GM18502 (cell line): ENCODE measurements around the gene NEMP2.
"Not testable (repeated sequence)": the region's sequence is repeated elsewhere in the genome, so short reads cannot be mapped to it uniquely, and the experiment has no call there.

Experiments
- ATAC-seq: cut with Tn5 transposase; IDR thresholded peaks from one replicate; pipeline ENCODE4 v1.9.1; 2021; ENCODE audit warnings: mild to moderate bottlenecking; ENCODE audit not compliant: unreplicated experiment, poor library complexity

Gene NEMP2

GRCh38 chr2:190497428-190497827 is 37.1 kb downstream of the NEMP2 start:
- ATAC-seq, result no peak

- not testable (repeated sequence) for ATAC-seq
Observed at GRCh38 chr2:190494600-190495227, 39.8 kb downstream of the NEMP2 start.

DNA sequence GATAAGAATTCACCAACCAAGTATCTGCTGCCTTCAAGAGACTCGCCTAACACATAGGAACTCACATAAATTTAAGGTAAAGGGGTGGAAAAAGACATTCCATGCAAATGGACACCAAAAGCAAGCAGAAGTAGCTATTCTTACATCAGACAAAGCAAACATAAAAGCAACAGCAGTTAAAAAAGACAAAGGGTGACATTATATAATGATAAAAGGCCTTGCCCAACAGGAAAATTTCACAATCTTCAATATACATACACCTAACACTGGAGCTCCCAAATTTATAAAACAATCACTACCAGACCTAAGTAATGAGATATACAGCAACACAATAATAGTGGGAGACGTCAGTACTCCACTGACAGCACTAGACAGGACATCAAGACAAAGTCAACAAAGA is 41.4 kb downstream of the NEMP2 start:
- ATAC-seq, result no peak

- no peak for ATAC-seq
Observed at GRCh38 chr2:190490502-190490901, 44.0 kb downstream of the NEMP2 start.

GRCh38 chr2:190489475-190489874 is 45.0 kb downstream of the NEMP2 start:
- ATAC-seq, result no peak

- no peak for ATAC-seq
Observed at GRCh38 chr2:190488516-190489233, 45.8 kb downstream of the NEMP2 start.

- no peak for ATAC-seq
Observed at GRCh38 chr2:190486037-190486623, 48.4 kb downstream of the NEMP2 start.

- no peak for ATAC-seq
Observed at GRCh38 chr2:190482451-190482850, 52.1 kb downstream of the NEMP2 start.

DNA sequence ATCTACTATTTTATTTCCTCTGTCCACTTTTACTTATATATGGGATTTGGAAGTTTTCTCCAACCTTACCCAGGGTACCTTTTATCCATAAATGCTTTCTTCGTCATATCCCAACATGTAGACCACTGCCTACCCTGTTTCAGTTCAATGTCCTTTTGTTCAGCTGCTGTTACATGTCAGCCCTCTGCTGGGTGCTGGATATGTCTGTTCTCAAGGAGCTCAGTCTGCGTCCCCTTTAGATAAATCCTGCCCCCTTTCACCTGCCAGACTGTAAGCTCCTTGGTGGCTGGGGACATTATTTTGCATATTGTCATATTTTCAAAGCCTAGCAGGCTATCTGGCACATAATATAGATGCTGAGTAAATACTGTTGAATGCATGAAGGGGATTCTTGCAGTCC is 53.2 kb downstream of the NEMP2 start:
- no peak for ATAC-seq

GRCh38 chr2:190478572-190479195 is 55.8 kb downstream of the NEMP2 start:
- no peak for ATAC-seq

DNA sequence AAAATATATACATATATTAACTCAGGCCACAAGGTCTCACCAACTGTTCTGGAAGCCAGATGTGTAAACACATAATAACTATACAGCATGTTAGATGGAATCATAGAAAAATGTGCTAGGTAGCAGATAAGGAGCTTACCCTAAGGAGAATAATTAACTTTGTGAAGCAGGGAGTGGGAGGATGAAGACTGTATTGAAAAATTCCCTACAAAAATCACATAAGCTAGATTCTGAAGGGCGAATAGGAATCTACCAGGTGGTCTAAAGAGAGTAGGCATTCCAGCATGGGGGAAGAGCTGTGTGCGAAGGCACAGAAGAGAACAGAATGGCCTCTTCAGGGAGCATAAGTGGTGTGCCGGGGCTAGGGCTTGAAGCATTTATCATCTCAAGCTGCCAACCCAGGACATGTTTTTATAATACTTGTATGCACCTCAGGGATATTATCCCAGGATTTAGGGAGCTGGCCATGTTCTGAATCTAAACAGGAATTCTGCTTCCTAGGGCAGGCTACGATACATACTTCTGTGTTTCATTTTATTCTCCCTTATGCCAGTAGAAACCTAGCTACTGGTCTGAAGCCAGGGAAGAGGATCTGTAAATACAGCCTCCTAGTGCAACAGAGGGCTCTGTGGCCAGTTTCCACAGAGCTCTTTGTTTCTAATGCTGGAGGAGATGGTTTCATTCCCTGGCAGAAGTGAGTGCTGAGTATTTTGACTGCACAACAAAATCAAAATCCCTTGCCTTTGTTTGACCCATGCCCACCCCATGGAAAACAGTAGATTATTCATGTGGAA is 56.7 kb downstream of the NEMP2 start:
- ATAC-seq, result no peak

- ATAC-seq, result no peak
Observed at GRCh38 chr2:190470256-190470826, 64.2 kb downstream of the NEMP2 start.

DNA sequence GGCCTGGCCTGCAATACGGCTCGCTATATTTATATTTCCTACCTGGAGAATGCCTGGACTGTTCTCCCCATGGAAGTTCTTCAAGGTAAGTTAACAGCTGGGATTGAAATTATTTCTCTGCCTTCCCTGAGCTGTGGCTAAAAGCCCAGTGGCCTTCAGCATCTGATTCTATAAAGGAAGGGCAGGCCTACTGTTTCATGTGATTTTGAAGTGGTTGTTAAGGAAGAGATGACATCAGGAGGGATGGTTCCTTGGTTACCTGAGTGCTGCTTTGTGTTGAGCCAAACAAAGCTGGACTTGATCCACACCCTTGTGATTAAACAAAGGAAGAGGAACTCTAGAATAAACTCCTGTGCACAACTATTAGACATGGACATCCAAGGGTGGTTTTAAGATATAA is 64.8 kb downstream of the NEMP2 start:
- no peak for ATAC-seq

DNA sequence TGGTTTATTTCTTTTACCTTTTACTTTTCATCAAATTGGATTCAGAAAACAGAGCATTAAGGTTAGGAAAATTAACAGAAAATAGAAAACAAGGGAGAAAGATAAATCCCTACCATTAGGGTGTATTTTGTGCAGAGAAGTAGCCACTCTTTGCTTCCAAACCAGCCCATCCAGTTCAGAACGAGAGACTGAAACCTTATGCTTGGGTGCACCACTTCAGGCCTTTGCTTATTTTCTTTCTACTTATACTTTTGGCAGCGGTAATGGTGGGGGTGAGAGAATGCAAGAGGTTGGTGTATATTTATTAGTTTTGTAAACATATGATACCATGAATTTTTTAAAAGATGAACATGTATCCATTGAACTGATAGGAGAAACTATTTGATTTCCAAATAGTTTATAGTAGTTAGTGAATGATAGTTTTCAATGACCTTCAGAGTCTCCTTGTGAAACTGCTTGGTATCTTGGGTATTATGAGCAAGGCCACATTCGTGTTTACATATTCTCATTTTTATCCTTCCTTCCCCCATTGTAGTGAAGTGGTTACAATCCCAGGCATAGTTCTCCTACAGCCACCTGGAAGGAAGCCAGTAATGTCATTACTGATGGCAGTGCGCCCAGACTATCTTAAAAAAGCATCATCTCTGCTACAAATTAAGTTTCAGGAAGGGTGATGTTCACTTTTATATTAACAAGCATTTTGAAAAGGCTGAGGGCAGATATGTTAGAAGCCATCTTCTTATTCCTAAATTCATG is 65.5 kb downstream of the NEMP2 start:
- peak; percentile 68 for ATAC-seq

DNA sequence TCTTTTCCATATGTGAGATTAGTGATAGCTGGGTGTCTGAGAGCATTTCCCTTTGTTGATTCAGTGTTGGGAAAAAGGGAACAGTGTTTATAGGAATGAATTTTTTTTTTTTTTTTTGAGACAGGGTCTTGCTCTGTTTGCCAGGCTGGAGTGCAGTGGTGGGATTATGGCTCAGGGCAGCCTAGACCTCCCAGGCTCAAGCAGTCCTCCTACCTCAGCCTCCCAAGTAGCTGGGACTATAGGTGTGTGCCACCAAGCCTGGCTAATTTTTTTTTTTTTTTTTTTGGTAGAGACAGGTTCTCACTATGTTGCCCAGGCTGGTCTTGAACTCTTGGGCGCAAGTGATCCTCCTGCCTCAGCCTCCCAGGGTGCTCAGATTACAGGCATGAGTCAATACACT is 66.2 kb downstream of the NEMP2 start:
- not testable (repeated sequence) for ATAC-seq

- ATAC-seq, result peak; percentile 40
Observed at GRCh38 chr2:190467575-190468083, 66.9 kb downstream of the NEMP2 start.

DNA sequence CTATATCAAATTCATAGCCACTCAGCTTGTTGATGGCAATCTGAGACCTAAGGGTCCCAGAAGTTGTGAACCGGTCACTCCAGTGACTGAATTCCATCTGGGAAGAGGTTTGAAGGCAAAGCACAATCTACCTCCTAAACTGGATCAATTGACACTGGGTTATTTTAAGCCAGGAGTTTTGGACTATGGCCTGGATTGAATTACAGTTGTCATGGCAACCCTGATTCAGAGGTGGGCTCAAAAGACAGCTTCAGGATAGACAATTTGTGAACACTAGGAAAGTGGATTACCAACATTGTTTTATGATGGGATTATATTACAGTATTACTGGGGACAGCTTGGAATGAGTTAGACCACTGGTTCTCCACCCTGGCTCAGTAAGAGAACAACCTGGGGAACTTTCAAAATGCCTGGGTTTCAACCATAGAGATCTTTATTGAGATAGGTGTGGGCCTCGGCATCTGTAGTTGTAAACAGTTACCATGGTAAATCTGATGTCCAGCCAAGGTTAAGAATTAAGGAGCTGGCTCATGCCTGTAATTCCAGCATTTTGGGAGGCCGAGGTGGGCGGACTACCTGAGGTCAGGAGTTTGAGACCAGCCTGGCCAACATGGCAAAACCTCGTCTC is 67.6 kb downstream of the NEMP2 start:
- no peak for ATAC-seq

DNA sequence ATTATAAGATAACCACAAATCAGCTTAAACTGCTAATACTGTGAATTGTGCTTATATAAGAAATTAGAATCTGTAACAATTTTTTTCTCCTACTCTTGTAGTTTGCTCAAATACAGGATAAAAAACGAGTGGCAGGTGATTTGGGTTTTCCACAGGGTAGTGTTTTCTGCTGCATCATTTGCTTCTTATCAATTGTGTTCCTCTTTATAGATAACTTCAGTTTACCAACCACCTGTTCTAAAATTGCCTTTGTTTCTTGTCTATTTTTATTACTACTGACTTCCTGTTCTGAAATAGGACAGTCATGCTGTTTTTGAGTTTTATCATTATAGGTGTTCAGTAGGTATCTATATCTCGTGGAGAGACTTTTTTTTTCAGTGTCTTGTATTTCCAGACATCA is 69.5 kb downstream of the NEMP2 start:
- ATAC-seq, result peak; percentile 48

DNA sequence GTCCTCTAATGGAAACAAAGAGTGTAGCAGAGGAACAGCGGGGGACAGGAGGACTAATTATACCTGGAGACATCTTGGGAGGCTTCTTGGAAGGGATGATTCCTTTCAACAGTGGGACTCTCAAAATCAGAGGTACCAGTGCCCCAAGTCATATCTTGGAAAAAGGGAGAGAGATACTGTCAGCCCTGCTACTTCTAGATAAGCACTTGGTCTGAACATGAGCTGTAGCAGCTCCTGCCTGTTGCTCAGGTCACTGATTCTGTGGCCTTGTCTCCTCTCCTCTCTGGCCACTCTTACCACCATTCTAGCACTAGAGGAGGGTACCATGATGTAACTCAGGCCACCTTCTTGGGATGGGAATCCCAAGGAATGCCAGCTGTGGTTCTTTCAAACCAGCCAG is 71.9 kb downstream of the NEMP2 start:
- ATAC-seq, result no peak
